ENCODE results near the gene SLC8A3. TPM values are rescaled to one million over a fixed set of nuclear protein-coding genes. Genes with fewer than 3 reads are reported as not detected.
A peak's percentile ranks its signal among the peaks of the same experiment; 100 is the strongest.

SLC8A3 gene, protein sequence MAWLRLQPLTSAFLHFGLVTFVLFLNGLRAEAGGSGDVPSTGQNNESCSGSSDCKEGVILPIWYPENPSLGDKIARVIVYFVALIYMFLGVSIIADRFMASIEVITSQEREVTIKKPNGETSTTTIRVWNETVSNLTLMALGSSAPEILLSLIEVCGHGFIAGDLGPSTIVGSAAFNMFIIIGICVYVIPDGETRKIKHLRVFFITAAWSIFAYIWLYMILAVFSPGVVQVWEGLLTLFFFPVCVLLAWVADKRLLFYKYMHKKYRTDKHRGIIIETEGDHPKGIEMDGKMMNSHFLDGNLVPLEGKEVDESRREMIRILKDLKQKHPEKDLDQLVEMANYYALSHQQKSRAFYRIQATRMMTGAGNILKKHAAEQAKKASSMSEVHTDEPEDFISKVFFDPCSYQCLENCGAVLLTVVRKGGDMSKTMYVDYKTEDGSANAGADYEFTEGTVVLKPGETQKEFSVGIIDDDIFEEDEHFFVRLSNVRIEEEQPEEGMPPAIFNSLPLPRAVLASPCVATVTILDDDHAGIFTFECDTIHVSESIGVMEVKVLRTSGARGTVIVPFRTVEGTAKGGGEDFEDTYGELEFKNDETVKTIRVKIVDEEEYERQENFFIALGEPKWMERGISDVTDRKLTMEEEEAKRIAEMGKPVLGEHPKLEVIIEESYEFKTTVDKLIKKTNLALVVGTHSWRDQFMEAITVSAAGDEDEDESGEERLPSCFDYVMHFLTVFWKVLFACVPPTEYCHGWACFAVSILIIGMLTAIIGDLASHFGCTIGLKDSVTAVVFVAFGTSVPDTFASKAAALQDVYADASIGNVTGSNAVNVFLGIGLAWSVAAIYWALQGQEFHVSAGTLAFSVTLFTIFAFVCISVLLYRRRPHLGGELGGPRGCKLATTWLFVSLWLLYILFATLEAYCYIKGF
- polyA plus RNA-seq (2013) = 0.18 and 0.22 TPM in 2 replicates

DNA sequence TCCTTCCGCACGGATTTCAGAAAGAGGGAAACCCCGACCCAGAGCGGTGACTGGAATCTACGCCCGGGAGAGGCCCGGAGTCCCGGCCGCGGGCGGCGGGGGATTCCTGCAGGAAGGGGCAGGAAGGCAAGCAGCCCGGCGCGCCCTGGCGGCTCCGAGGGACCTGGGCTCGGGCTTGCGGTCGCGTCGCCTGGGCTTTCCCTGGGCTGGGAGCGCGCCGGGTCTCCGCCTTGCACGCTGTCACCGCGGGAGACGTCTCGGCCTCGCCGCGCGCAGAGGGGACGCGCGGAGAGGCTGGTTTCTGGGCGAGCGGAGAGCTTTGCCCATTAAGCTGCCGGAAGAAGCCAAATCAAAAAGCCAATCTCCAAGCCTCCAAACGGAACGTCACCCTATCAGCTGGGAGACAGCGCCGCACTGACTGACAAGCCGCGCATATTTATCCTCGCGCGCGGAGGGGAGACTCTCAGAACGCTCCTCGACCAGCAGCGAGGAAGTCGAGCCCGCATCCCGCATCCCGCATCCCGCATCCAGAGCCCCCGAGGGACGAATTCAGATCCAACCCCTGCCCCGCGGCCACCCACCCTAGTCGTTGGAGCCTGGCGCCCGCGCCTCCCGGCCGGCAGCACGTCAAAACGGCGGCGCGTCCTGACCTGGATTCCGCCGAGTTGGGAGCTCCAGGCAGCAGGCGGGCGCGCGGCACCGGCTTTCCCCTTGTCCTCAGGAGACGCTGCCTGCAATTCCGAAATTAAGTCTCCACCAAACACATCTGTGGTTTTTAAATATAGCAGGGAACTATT is at the start of gene SLC8A3:
TSS of gene SLC8A3 (minus strand) at position 293 of the 797 bp plus-strand sequence. CDS start 20,529 bp downstream, outside the sequence.
- Histone ChIP-seq H4K8ac (ENCODE audit: low read depth, low read length) (no peak within 1 kb of the TSS), H2BK120ac (ENCODE audit: insufficient read depth, low read length, poor library complexity) (no peak within 1 kb of the TSS), H3K4me2 (ENCODE audit: low read length) (peak within 1 kb of the TSS; percentile 88), H3K14ac (ENCODE audit: low read length) (no peak within 1 kb of the TSS), H4K91ac (ENCODE audit: low read depth, low read length) (no peak within 1 kb of the TSS), H2BK12ac (ENCODE audit: low read length) (no peak within 1 kb of the TSS), H3K27ac (ENCODE audit: low read depth, low read length) (no peak within 1 kb of the TSS), H3K4me1 (ENCODE audit: control insufficient read depth in 1 of 2, insufficient read depth in 2 of 2, low read length in 2 of 2) (peaks cover 11 to 20% of the 10 kb centered on the region in 2 experiments), H3K36me3 (ENCODE audit: control insufficient read depth in 1 of 2, insufficient read depth in 2 of 2, low read length in 2 of 2) (no peaks in the 10 kb centered on the region), H3K9ac (ENCODE audit: low read length) (no peak within 1 kb of the TSS), H3K79me2 (ENCODE audit: control insufficient read depth, insufficient read depth, low read length, poor library complexity) (no peaks in the 10 kb centered on the region), H2AFZ (ENCODE audit: insufficient read depth, low read length, poor library complexity) (peak within 1 kb of the TSS; percentile 50), H3K79me1 (ENCODE audit: low read length) (no peaks in the 10 kb centered on the region), H3K9me3 (ENCODE audit: insufficient read depth, low read depth, low read length) (peaks cover 4% of the 10 kb centered on the region), H4K12ac (ENCODE audit: low read depth, low read length) (no peak within 1 kb of the TSS), H3K4me3 (ENCODE audit: low read depth, low read length) (peak within 1 kb of the TSS; percentile 57), H3K23ac (ENCODE audit: low read length) (no peak within 1 kb of the TSS), H2AK5ac (ENCODE audit: low read length) (no peak within 1 kb of the TSS), H2BK5ac (ENCODE audit: low read depth, low read length, poor library complexity) (no peak within 1 kb of the TSS), H3K4ac (ENCODE audit: low read depth, low read length) (no peak within 1 kb of the TSS), H3K27me3 (ENCODE audit: insufficient read depth, low read length) (peaks cover 34% of the 10 kb centered on the region), H3K18ac (ENCODE audit: low read length) (no peak within 1 kb of the TSS)
- no CpG with 5 or more reads among the region's 83 CpGs for WGBS (ENCODE audit: extremely low coverage, insufficient coverage, insufficient read length)
- DNase-seq = peak; percentile 90 to 92

DNA sequence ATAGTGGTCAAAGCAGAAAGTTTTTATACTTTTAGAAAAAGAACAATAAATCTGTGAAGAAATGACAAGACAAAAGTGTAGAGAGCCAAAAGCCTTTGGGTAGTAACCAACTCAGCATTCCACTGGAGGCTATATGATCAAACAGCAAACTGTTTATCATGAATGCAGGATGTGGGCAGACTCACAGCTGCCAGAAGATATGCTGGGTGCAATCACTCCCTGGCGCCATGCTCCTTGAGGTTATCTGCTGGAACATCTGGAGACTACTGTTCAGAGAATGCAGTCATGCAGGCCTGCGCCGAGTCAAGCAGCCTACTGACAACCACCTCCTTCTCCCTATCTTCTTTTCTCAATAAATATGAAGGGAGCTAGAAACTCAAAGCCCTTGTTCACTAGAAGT is 49.0 kb upstream of the SLC8A3 start:
- Histone ChIP-seq H3K18ac (ENCODE audit: low read length) (no peak overlapping the region), H3K4ac (ENCODE audit: low read depth, low read length) (no peak overlapping the region), H2BK5ac (ENCODE audit: low read depth, low read length, poor library complexity) (no peak overlapping the region), H3K14ac (ENCODE audit: low read length) (no peak overlapping the region), H3K4me2 (ENCODE audit: low read length) (no peak overlapping the region), H4K12ac (ENCODE audit: low read depth, low read length) (no peak overlapping the region), H3K23ac (ENCODE audit: low read length) (no peak overlapping the region), H3K9ac (ENCODE audit: low read length) (no peak overlapping the region), H2AFZ (ENCODE audit: insufficient read depth, low read length, poor library complexity) (no peak overlapping the region), H3K4me1 (ENCODE audit: control insufficient read depth in 1 of 2, insufficient read depth in 2 of 2, low read length in 2 of 2) (no peaks in the 10 kb centered on the region), H2BK120ac (ENCODE audit: insufficient read depth, low read length, poor library complexity) (no peak overlapping the region), H3K79me1 (ENCODE audit: low read length) (no peaks in the 10 kb centered on the region), H2BK12ac (ENCODE audit: low read length) (no peak overlapping the region), H3K27ac (ENCODE audit: low read depth, low read length) (no peak overlapping the region), H3K79me2 (ENCODE audit: control insufficient read depth, insufficient read depth, low read length, poor library complexity) (no peaks in the 10 kb centered on the region), H3K36me3 (ENCODE audit: control insufficient read depth in 1 of 2, insufficient read depth in 2 of 2, low read length in 2 of 2) (no peaks in the 10 kb centered on the region), H4K8ac (ENCODE audit: low read depth, low read length) (no peak overlapping the region), H3K9me3 (ENCODE audit: insufficient read depth, low read depth, low read length) (no peaks in the 10 kb centered on the region), H3K4me3 (ENCODE audit: low read depth, low read length) (no peak overlapping the region), H3K27me3 (ENCODE audit: insufficient read depth, low read length) (no peaks in the 10 kb centered on the region), H4K91ac (ENCODE audit: low read depth, low read length) (no peak overlapping the region), H2AK5ac (ENCODE audit: low read length) (no peak overlapping the region)
- DNase-seq = peak; percentile 93 to 94
- WGBS (ENCODE audit: extremely low coverage, insufficient coverage, insufficient read length) = no CpG with 5 or more reads among the region's 3 CpGs

DNA sequence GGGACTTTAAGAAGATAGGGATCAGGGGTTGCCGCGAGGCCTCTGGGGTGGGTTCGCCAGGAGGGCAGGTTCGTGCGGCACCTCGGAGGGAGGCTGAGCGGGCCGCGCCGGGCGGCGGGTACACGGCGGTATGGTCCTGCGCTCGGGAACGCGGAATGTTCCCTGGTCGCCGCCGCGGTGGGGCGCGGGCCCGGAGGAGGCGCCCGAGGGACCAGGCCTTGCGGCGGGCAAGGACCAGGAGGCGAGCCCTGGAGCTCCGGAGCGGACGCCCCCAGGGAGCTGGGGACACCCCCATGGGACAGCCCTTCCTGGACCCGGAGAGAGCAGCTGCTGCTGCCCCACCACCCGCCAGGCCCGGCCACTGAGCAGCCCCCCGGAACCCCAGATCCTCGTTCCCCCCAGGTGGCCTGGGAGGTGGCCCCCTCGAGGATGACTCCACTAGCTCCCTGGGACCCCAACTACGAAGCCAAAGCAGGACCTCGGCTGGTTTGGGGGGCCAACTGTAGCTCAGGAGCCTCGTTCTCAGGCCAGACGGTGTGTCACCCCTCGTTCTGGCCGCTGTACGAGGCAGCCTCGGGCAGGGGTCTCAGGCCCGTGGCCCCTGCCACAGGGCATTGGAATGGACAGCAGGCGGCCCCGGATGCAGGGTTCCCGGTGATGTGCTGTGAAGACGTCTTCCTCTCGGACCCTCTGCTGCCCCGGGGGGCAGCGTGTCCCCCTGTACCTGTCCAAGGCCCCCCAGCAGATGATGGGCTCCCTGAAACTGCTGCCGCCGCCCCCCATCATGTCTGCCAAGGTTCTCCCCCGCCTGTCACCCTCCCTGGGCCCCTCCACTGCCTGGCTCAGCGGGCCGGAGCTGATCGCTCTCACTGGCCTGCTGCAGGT is 45.6 kb upstream of the SLC8A3 start:
- Histone ChIP-seq H3K9me3 (ENCODE audit: insufficient read depth, low read depth, low read length) (no peaks in the 10 kb centered on the region), H3K79me1 (ENCODE audit: low read length) (no peaks in the 10 kb centered on the region), H3K14ac (ENCODE audit: low read length) (no peak overlapping the region), H3K18ac (ENCODE audit: low read length) (no peak overlapping the region), H3K4me3 (ENCODE audit: low read depth, low read length) (no peak overlapping the region), H2BK12ac (ENCODE audit: low read length) (no peak overlapping the region), H4K12ac (ENCODE audit: low read depth, low read length) (no peak overlapping the region), H3K23ac (ENCODE audit: low read length) (no peak overlapping the region), H2BK5ac (ENCODE audit: low read depth, low read length, poor library complexity) (no peak overlapping the region), H3K36me3 (ENCODE audit: control insufficient read depth in 1 of 2, insufficient read depth in 2 of 2, low read length in 2 of 2) (no peaks in the 10 kb centered on the region), H3K4ac (ENCODE audit: low read depth, low read length) (no peak overlapping the region), H2AK5ac (ENCODE audit: low read length) (no peak overlapping the region), H3K27me3 (ENCODE audit: insufficient read depth, low read length) (no peaks in the 10 kb centered on the region), H4K8ac (ENCODE audit: low read depth, low read length) (no peak overlapping the region), H3K9ac (ENCODE audit: low read length) (no peak overlapping the region), H3K79me2 (ENCODE audit: control insufficient read depth, insufficient read depth, low read length, poor library complexity) (no peaks in the 10 kb centered on the region), H3K27ac (ENCODE audit: low read depth, low read length) (no peak overlapping the region), H3K4me2 (ENCODE audit: low read length) (no peak overlapping the region), H4K91ac (ENCODE audit: low read depth, low read length) (no peak overlapping the region), H2BK120ac (ENCODE audit: insufficient read depth, low read length, poor library complexity) (no peak overlapping the region), H3K4me1 (ENCODE audit: control insufficient read depth in 1 of 2, insufficient read depth in 2 of 2, low read length in 2 of 2) (no peaks in the 10 kb centered on the region), H2AFZ (ENCODE audit: insufficient read depth, low read length, poor library complexity) (no peak overlapping the region)
- no CpG with 5 or more reads among the region's 61 CpGs for WGBS (ENCODE audit: extremely low coverage, insufficient coverage, insufficient read length)
- DNase-seq = no peak
